ENCODE data around the gene GPR75. TPM values are rescaled to one million over a fixed set of nuclear protein-coding genes. Genes with fewer than 3 reads are reported as not detected.

Gene GPR75
- total RNA-seq, 4 donors from 2014 or later, result 1.2 to 4.6 (median 2.8) TPM

- DNase-seq (ENCODE audit: extremely low spot score), result no peak
- intact Hi-C loops (cut with DNase I), result loop anchor here (10.0 kb wide), 1 partner anchor 53 kb away; no protein-coding TSS in a partner anchor
- Histone ChIP-seq H3K27me3 (no peaks in the 10 kb centered on the region), H3K4me3 (no peak overlapping the region), H3K36me3 (peaks cover 23 to 94% (median 69%) of the 10 kb centered on the region in 4 donors), H3K4me1 (no peaks in the 10 kb centered on the region), H3K9me3 (no peaks in the 10 kb centered on the region), H3K27ac (replicated peaks in 1 of 4) (no peak overlapping the region)
- TF ChIP-seq CTCF (IDR thresholded peaks at IDR 0.05), result no peak
- no peak for TF ChIP-seq POLR2A (IDR thresholded peaks at IDR 0.05; ENCODE audit: low read depth)
- no peak for TF ChIP-seq EP300 (IDR thresholded peaks at IDR 0.05)
- no peak for TF ChIP-seq POLR2AphosphoS5 (IDR thresholded peaks at IDR 0.05)
Measured at GRCh38 chr2:53881986-53882385, 22.2 kb upstream of the GPR75 start.

GRCh38 chr2:53881360-53881759 is 21.6 kb upstream of the GPR75 start:
- TF ChIP-seq POLR2AphosphoS5 (IDR thresholded peaks at IDR 0.05), result no peak
- TF ChIP-seq CTCF (IDR thresholded peaks at IDR 0.05), result no peak
- no peak for TF ChIP-seq POLR2A (IDR thresholded peaks at IDR 0.05; ENCODE audit: low read depth)
- no peak for TF ChIP-seq EP300 (IDR thresholded peaks at IDR 0.05)
- no peaks in the 10 kb centered on the region for H3K9me3 ChIP-seq
- no peak for DNase-seq (ENCODE audit: extremely low spot score)
- no peaks in the 10 kb centered on the region for H3K27me3 ChIP-seq
- intact Hi-C loops (cut with DNase I), result loop anchor here (10.0 kb wide), 1 partner anchor 53 kb away; no protein-coding TSS in a partner anchor
- 78% methylated on average over 2 of the region's 2 CpGs for WGBS
- H3K36me3 ChIP-seq, result peaks cover 17 to 93% (median 62%) of the 10 kb centered on the region in 4 donors
- H3K4me3 ChIP-seq, result no peak overlapping the region
- no peaks in the 10 kb centered on the region for H3K4me1 ChIP-seq
- H3K27ac ChIP-seq (replicated peaks in 1 of 4), result no peak overlapping the region

- 74% methylated on average over 3 of the region's 3 CpGs for WGBS
- Histone ChIP-seq H3K27ac (replicated peaks in 1 of 4) (no peak overlapping the region), H3K4me3 (no peak overlapping the region), H3K9me3 (no peaks in the 10 kb centered on the region), H3K4me1 (no peaks in the 10 kb centered on the region), H3K36me3 (peaks cover 13 to 92% (median 58%) of the 10 kb centered on the region in 4 donors), H3K27me3 (no peaks in the 10 kb centered on the region)
- no peak for DNase-seq (ENCODE audit: extremely low spot score)
- intact Hi-C loops (cut with DNase I), result loop anchor here (10.0 kb wide), 1 partner anchor 54 kb away; no protein-coding TSS in a partner anchor
- TF ChIP-seq POLR2AphosphoS5 (IDR thresholded peaks at IDR 0.05) (no peak), EP300 (IDR thresholded peaks at IDR 0.05) (no peak), CTCF (IDR thresholded peaks at IDR 0.05) (no peak), POLR2A (IDR thresholded peaks at IDR 0.05; ENCODE audit: low read depth) (no peak)
Measured at GRCh38 chr2:53880756-53881155, 21.0 kb upstream of the GPR75 start.

GRCh38 chr2:53877556-53877955 is 17.8 kb upstream of the GPR75 start:
- Histone ChIP-seq H3K4me3 (no peak overlapping the region), H3K9me3 (no peaks in the 10 kb centered on the region), H3K27me3 (no peaks in the 10 kb centered on the region), H3K4me1 (no peaks in the 10 kb centered on the region), H3K36me3 (peaks cover 20 to 91% (median 54%) of the 10 kb centered on the region in 4 donors), H3K27ac (replicated peaks in 1 of 4) (no peak overlapping the region)
- WGBS, result 93% methylated on average over 2 of the region's 2 CpGs
- no peak for DNase-seq (ENCODE audit: extremely low spot score)
- intact Hi-C loops (cut with DNase I), result no loop called here
- TF ChIP-seq POLR2AphosphoS5 (IDR thresholded peaks at IDR 0.05) (no peak), CTCF (IDR thresholded peaks at IDR 0.05) (no peak), POLR2A (IDR thresholded peaks at IDR 0.05; ENCODE audit: low read depth) (no peak), EP300 (IDR thresholded peaks at IDR 0.05) (no peak)

- H3K36me3 ChIP-seq, result peaks cover 25 to 91% (median 52%) of the 10 kb centered on the region in 4 donors
Measured at GRCh38 chr2:53877112-53877511, 17.3 kb upstream of the GPR75 start.

More at GRCh38 chr2:53877112-53877511, 17.3 kb upstream of the GPR75 start:
- no peak for DNase-seq (ENCODE audit: extremely low spot score)
- WGBS, result 48% methylated on average over 1 of the region's 1 CpG
- intact Hi-C loops (cut with DNase I), result no loop called here
- Histone ChIP-seq H3K4me3 (no peak overlapping the region), H3K27me3 (no peaks in the 10 kb centered on the region), H3K4me1 (no peaks in the 10 kb centered on the region), H3K27ac (replicated peaks in 1 of 4) (no peak overlapping the region), H3K9me3 (no peaks in the 10 kb centered on the region)
- TF ChIP-seq POLR2AphosphoS5 (IDR thresholded peaks at IDR 0.05), result no peak
- no peak for TF ChIP-seq EP300 (IDR thresholded peaks at IDR 0.05)
- TF ChIP-seq POLR2A (IDR thresholded peaks at IDR 0.05; ENCODE audit: low read depth), result no peak
- no peak for TF ChIP-seq CTCF (IDR thresholded peaks at IDR 0.05)
